DND-41 (cell line): Measurements from ENCODE around the gene RAB7A.
"Not testable (repeated sequence)": the region's sequence is repeated elsewhere in the genome, so short reads cannot be mapped to it uniquely, and the experiment has no call there.

ENCODE experiments used
- ATAC-seq: fragments of 200-7000 bp; cut with Tn5 transposase; 3 replicates; pipeline ENCODE4 v1.9.1; 2021; ENCODE audit warnings: low read depth; ENCODE audit not compliant: insufficient read depth
- DNase-seq: peaks from one replicate; pipeline ENCODE4 v3.0.0-alpha.2; 2020
- H2AFZ ChIP-seq: 2 replicates; pipeline ENCODE4 v1.6.0; 2012; ENCODE audit warnings: low read depth, low read length
- H3K27ac ChIP-seq: 2 replicates; pipeline ENCODE4 v1.5.1; 2012; ENCODE audit warnings: low read length, inconsistent platforms
- H3K27me3 ChIP-seq: fragments of 200-600 bp; sonication (generic); 2 replicates; pipeline ENCODE4 v1.6.0; 2012; ENCODE audit warnings: low read length, mild to moderate bottlenecking, inconsistent platforms; ENCODE audit not compliant: insufficient read depth, poor library complexity
- H3K36me3 ChIP-seq: 2 replicates; pipeline ENCODE4 v1.5.1; 2012; ENCODE audit warnings: low read length, inconsistent platforms; ENCODE audit not compliant: insufficient read depth
- H3K4me1 ChIP-seq: 2 replicates; pipeline ENCODE4 v1.5.1; 2012; ENCODE audit warnings: mild to moderate bottlenecking, low read length; ENCODE audit not compliant: insufficient read depth
- H3K4me2 ChIP-seq: 2 replicates; pipeline ENCODE4 v1.6.0; 2012; ENCODE audit warnings: mild to moderate bottlenecking, moderate library complexity, low read length, inconsistent platforms; ENCODE audit not compliant: insufficient read depth
- H3K4me3 ChIP-seq, 2 experiments: fragments of 200-600 bp in 1 of 2; shearing (Covaris generic) in 1 of 2; 2 replicates each; pipeline ENCODE4 v1.5.1; 2012 to 2016; ENCODE audit warnings: inconsistent platforms in 2 of 2, low read length in 2 of 2, mild to moderate bottlenecking in 2 of 2, low read depth in 1 of 2, moderate library complexity in 1 of 2
- H3K79me2 ChIP-seq: 2 replicates; pipeline ENCODE4 v1.6.0; 2012; ENCODE audit warnings: low read length, inconsistent platforms; ENCODE audit not compliant: insufficient read depth
- H3K9ac ChIP-seq: 2 replicates; pipeline ENCODE4 v1.6.0; 2012; ENCODE audit warnings: low read depth, mild to moderate bottlenecking, inconsistent platforms, low read length, moderate library complexity
- H3K9me3 ChIP-seq: 2 replicates; pipeline ENCODE4 v1.5.1; 2012; ENCODE audit warnings: low read length, moderate library complexity, mild to moderate bottlenecking, inconsistent platforms; ENCODE audit not compliant: insufficient read depth, severe bottlenecking
- H4K20me1 ChIP-seq: 2 replicates; pipeline ENCODE4 v1.6.0; 2012; ENCODE audit warnings: low read length; ENCODE audit not compliant: insufficient read depth
- CTCF ChIP-seq: IDR thresholded peaks from 2 replicates; pipeline ENCODE4 v1.5.1; 2012; ENCODE audit warnings: borderline replicate concordance, low read length, moderate library complexity, mild to moderate bottlenecking; ENCODE audit not compliant: poor library complexity, severe bottlenecking; ENCODE audit errors: extremely low read depth
- EZH2 ChIP-seq: IDR thresholded peaks from 3 replicates; pipeline ENCODE4 v1.6.1; 2012; ENCODE audit warnings: borderline replicate concordance, low read depth, mild to moderate bottlenecking, moderate library complexity, low read length, inconsistent platforms; ENCODE audit not compliant: severe bottlenecking

The RAB7A gene

GRCh38 chr3:128829925-128830625, 104.1 kb downstream of the RAB7A start:
- not testable (repeated sequence) for H3K36me3 ChIP-seq, H4K20me1 ChIP-seq, H3K27me3 ChIP-seq, H3K27ac ChIP-seq, H3K9ac ChIP-seq, H2AFZ ChIP-seq, DNase-seq, H3K79me2 ChIP-seq, H3K4me3 ChIP-seq, ATAC-seq, H3K4me1 ChIP-seq, H3K9me3 ChIP-seq, H3K4me2 ChIP-seq

GRCh38 chr3:128830762-128831161, 104.8 kb downstream of the RAB7A start:
- not testable (repeated sequence) for H3K9ac ChIP-seq, H3K27me3 ChIP-seq, H3K36me3 ChIP-seq, H3K9me3 ChIP-seq, H3K79me2 ChIP-seq, H3K27ac ChIP-seq, H3K4me3 ChIP-seq, H2AFZ ChIP-seq, H3K4me2 ChIP-seq, H4K20me1 ChIP-seq, H3K4me1 ChIP-seq, ATAC-seq, DNase-seq

GRCh38 chr3:128832979-128833378, 107.0 kb downstream of the RAB7A start:
- not testable (repeated sequence) for H3K9me3 ChIP-seq, ATAC-seq, H3K27ac ChIP-seq, H3K27me3 ChIP-seq, H3K36me3 ChIP-seq, H3K4me3 ChIP-seq, H2AFZ ChIP-seq, H3K4me2 ChIP-seq, H4K20me1 ChIP-seq, H3K4me1 ChIP-seq, H3K9ac ChIP-seq, H3K79me2 ChIP-seq, DNase-seq

- Histone ChIP-seq H3K27me3 (no peaks in the 10 kb centered on the region), H3K4me2 (no peak overlapping the region), H2AFZ (no peak overlapping the region), H3K79me2 (no peaks in the 10 kb centered on the region), H3K36me3 (no peaks in the 10 kb centered on the region), H4K20me1 (no peaks in the 10 kb centered on the region), H3K9ac (no peak overlapping the region), H3K9me3 (no peaks in the 10 kb centered on the region), H3K4me1 (no peaks in the 10 kb centered on the region), H3K4me3 (no peak overlapping the region), H3K27ac (no peak overlapping the region)
- ATAC-seq (no peak), DNase-seq (no peak)
- no peak for TF ChIP-seq EZH2
- TF ChIP-seq CTCF = no peak
These were observed 109.1 kb downstream of the RAB7A start for GRCh38 chr3:128835096-128835495.
